Stimulated activated naive CD8-positive, alpha-beta T cell treated with anti-CD3 and anti-CD28 coated beads, Interleukin-15, Interleukin-2, amounts not matched to agents 100 ng/mL and 50 ng/mL, for 24 hours (primary cell): ENCODE data around the gene ABCA2.

Experiments
- H3K27ac Mint-ChIP-seq: one replicate; pipeline ENCODE4 v1.8.0; 2021; ENCODE audit warnings: mild to moderate bottlenecking, mixed read lengths
- H3K27me3 Mint-ChIP-seq: one replicate; pipeline ENCODE4 v1.8.0; 2021; ENCODE audit warnings: mixed read lengths
- H3K36me3 Mint-ChIP-seq: one replicate; pipeline ENCODE4 v1.8.0; 2021; ENCODE audit warnings: low read depth, mixed read lengths
- H3K4me1 Mint-ChIP-seq: one replicate; pipeline ENCODE4 v1.8.0; 2021; ENCODE audit warnings: low read depth, mixed read lengths
- H3K4me3 Mint-ChIP-seq: one replicate; pipeline ENCODE4 v1.8.0; 2021; ENCODE audit warnings: mild to moderate bottlenecking, mixed read lengths
- H3K9me3 Mint-ChIP-seq: one replicate; pipeline ENCODE4 v1.8.0; 2021; ENCODE audit warnings: mixed read lengths

Gene ABCA2, protein sequence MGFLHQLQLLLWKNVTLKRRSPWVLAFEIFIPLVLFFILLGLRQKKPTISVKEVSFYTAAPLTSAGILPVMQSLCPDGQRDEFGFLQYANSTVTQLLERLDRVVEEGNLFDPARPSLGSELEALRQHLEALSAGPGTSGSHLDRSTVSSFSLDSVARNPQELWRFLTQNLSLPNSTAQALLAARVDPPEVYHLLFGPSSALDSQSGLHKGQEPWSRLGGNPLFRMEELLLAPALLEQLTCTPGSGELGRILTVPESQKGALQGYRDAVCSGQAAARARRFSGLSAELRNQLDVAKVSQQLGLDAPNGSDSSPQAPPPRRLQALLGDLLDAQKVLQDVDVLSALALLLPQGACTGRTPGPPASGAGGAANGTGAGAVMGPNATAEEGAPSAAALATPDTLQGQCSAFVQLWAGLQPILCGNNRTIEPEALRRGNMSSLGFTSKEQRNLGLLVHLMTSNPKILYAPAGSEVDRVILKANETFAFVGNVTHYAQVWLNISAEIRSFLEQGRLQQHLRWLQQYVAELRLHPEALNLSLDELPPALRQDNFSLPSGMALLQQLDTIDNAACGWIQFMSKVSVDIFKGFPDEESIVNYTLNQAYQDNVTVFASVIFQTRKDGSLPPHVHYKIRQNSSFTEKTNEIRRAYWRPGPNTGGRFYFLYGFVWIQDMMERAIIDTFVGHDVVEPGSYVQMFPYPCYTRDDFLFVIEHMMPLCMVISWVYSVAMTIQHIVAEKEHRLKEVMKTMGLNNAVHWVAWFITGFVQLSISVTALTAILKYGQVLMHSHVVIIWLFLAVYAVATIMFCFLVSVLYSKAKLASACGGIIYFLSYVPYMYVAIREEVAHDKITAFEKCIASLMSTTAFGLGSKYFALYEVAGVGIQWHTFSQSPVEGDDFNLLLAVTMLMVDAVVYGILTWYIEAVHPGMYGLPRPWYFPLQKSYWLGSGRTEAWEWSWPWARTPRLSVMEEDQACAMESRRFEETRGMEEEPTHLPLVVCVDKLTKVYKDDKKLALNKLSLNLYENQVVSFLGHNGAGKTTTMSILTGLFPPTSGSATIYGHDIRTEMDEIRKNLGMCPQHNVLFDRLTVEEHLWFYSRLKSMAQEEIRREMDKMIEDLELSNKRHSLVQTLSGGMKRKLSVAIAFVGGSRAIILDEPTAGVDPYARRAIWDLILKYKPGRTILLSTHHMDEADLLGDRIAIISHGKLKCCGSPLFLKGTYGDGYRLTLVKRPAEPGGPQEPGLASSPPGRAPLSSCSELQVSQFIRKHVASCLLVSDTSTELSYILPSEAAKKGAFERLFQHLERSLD (N-terminal part only)

DNA sequence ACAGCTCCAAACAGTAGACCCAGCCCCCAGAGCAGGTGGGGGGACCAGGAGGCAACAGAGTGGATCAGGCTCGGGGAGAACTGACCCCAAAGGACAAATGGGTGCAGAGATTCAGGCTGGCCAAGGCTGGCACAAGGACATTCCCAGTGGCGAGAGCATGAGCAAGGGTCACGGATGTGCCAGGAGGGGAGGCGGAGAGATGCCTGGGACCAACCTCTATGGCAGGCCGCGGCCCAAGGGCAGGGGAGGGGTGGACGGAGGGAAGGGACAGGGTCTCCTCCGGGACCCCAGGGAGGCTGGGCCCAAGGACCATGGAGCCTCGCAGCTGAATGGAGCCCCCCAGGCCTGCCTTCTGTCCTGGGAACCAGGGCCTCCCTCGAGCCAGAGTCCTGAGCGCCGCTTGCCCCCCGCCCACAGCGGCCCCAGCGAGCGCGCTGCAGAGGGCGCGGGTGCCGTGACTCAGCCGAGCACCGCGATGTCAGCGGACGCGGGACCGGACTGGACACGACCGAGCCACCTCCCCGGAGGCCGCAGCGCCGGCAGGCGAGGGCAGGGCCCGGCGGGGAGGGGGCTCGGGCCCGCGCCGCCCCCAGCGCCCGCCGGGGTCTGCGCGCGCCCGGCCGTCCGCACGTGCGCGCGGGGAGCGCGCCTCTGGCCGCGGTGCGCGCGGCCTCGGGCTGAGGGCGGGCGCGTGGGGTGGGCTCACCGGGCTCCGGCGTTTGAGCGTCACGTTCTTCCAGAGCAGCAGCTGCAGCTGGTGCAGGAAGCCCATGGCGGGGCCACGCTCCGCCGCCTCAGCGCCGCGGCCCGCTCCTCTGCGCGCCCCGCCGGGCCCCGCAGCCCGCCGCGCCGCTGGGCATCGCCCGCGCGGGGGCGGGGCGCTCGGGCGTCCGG lies at the start of gene ABCA2:
Gene ABCA2, minus strand, starts transcription at position 869 of the 894 bp plus-strand sequence. Its CDS starts 97 bp downstream, at position 772.
- peaks cover 36% of the 10 kb centered on the region for H3K4me1 Mint-ChIP-seq
- no peaks in the 10 kb centered on the region for H3K9me3 Mint-ChIP-seq
- H3K4me3 Mint-ChIP-seq: peak within 1 kb of the TSS; percentile 76
- H3K36me3 Mint-ChIP-seq: no peaks in the 10 kb centered on the region
- H3K27ac Mint-ChIP-seq: peak within 1 kb of the TSS; percentile 18
- no peaks in the 10 kb centered on the region for H3K27me3 Mint-ChIP-seq

DNA sequence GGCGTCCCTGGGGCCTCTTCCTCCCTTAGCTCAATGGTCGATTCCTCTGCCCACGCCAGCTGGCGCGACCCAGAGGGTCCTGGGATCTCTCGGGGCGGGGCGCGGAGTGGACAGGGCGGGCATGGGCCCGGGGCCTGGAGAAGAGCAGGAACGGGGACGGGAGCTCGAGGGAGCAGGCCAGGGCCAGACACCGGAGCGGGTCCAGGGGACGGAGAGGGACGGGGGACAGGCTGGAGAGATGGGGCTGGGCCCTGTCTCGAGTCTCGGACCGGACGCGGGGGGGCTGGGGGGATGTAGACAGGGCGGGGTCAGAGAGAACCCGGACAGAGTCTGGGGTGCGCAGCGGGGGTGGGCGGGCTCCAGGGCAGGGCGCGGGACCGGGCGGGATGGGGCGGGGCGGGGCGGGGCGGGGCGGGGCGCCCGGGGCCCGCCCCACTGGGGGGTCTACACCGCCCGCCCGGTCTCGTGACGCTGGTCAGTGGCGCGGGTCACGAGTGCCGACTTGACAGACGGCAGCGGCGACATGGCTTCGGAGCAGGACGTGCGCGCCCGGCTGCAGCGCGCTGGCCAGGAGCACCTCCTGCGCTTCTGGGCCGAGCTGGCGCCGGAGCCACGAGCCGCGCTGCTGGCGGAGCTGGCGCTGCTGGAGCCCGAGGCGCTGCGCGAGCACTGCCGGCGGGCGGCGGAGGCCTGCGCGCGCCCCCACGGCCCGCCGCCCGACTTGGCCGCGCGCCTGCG lies 49.1 kb upstream of the ABCA2 start, which contains the start of gene UAP1L1:
Gene UAP1L1, plus strand, starts transcription at position 508 of the 738 bp plus-strand sequence. Its CDS starts 16 bp downstream, at position 524.
- Mint-ChIP-seq H3K9me3 (no peaks in the 10 kb centered on the region), H3K4me3 (peak within 1 kb of the TSS; percentile 74), H3K27ac (no peak within 1 kb of the TSS), H3K36me3 (no peaks in the 10 kb centered on the region), H3K27me3 (no peaks in the 10 kb centered on the region), H3K4me1 (no peaks in the 10 kb centered on the region)

DNA sequence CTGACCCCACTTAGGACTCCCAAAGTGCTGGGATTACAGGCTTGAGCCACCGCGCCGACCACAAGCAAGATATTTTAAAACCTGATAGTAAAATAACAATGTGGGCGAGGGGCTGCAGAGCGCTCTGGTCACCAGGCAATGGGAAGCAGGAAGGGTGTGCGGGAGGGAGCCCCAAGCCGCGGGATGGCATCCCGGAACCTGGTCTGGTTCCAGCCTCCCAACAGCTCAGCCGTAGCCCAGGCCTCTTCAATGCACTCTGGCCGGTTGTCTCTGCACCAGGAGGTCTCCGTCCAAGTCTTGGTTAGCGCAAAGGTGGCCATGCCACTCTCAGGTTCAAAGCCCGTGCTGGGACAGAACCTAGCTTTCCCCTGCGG lies 48.6 kb upstream of the ABCA2 start:
- Mint-ChIP-seq H3K4me3 (peak overlapping the region; percentile 50), H3K9me3 (no peaks in the 10 kb centered on the region), H3K27me3 (no peaks in the 10 kb centered on the region), H3K36me3 (no peaks in the 10 kb centered on the region), H3K27ac (no peak overlapping the region), H3K4me1 (no peaks in the 10 kb centered on the region)

DNA sequence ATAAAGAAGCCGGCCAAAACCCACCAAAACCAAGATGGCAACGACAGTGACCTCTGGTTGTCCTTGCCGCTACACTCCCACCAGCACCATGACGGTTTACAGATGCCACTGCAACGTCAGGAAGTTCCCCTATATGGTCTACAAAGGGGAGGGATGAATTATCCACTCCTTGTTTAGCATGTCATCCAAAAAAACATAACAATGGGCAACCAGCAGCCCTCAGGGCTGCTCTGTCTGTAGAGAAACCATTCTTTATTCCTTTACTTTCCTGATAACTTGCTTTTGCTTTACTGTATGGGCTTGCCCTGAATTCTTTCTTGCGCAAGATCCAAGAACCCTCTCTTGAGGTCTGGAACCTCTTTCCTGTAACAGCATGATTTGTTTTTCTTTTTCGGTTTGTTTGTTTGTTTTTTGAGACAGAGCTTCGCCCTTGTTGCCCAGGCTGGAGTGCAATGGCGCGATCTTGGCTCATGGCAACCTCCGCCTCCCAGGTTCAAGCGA lies 47.3 kb upstream of the ABCA2 start:
- no peak overlapping the region for H3K27ac Mint-ChIP-seq
- no peaks in the 10 kb centered on the region for H3K9me3 Mint-ChIP-seq

DNA sequence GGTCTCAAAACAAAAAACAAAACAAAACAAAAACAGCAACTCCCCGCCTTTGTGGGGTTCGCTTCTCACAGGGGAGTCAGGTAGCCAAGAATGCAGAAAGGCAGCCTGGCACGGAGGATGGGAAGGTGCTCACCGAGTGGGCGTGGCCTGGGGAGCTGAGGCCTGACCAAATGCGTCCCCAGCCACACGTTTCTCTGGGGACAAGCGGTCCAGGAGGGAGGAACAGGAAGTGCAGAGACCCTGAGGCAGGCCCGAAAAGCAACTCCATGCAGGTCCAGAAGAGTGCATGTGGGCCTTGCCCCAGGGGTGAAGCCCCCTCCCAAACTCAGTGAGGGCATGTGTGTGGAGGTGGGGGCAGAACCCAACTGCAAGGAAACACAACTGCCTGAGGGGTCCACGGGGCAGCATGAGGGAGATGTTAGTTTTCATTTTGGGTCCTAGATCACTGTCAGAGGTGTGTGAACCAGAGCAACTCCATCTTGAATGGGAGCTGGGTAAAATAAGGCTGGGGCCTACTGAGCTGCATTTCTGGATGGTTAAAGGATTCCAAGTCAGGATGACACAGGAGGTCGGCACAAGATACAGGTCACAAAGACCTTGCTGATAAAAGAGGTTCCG lies 46.7 kb upstream of the ABCA2 start:
- Mint-ChIP-seq H3K9me3 (no peaks in the 10 kb centered on the region), H3K27ac (no peak overlapping the region), H3K27me3 (no peaks in the 10 kb centered on the region), H3K4me1 (peaks cover 7% of the 10 kb centered on the region), H3K4me3 (no peak overlapping the region), H3K36me3 (no peaks in the 10 kb centered on the region)

More for the DNA sequence above, 47.3 kb upstream of the ABCA2 start:
- Mint-ChIP-seq H3K4me1 (peaks cover 7% of the 10 kb centered on the region), H3K27me3 (no peaks in the 10 kb centered on the region), H3K4me3 (no peak overlapping the region), H3K36me3 (no peaks in the 10 kb centered on the region)

DNA sequence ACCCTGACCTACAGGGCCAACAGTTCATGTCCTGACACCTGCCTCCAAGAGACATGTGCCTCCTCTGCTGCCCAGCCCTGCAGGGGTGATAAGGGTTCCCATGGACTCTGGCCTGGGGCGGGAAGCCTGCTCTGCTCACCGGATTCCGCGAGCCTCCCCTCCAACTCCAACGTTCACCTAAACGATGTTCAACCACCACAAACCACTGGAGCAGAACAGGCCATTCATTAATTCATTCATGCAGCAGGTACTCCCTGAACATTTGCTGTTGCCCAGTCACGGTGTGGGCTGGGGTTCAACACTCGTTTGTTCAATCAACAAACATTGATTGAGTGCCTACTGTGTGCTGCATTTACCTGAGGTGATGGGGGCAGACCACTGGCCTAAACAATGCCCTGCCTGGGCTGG lies 46.0 kb upstream of the ABCA2 start:
- H3K4me3 Mint-ChIP-seq: no peak overlapping the region
- H3K9me3 Mint-ChIP-seq: no peaks in the 10 kb centered on the region
- no peak overlapping the region for H3K27ac Mint-ChIP-seq
- H3K4me1 Mint-ChIP-seq: peaks cover 7% of the 10 kb centered on the region
- no peaks in the 10 kb centered on the region for H3K36me3 Mint-ChIP-seq
- H3K27me3 Mint-ChIP-seq: no peaks in the 10 kb centered on the region

DNA sequence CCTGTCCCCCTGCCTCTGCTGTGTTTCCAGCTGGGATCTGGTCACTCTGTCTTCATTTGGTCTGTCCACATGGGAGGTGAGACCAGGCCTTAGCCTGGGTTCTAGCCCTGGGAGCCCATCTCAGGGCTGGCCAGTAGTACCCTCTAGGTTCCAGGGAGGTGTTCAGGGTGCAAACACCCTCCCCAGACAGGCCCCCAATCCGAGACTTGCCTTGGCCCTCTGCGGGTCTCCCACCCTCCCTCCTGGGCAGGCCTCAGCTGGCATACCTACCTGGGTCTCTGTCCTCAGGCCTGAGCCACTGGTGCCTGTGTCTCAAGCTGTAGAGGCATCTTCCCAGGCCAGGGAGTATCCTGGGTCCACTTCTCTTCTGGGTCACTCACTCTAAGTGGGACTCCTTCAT lies 43.2 kb upstream of the ABCA2 start:
- Mint-ChIP-seq H3K27ac (peak overlapping the region; percentile 69), H3K36me3 (no peaks in the 10 kb centered on the region), H3K4me1 (peaks cover 12% of the 10 kb centered on the region), H3K4me3 (peak overlapping the region; percentile 68), H3K27me3 (no peaks in the 10 kb centered on the region), H3K9me3 (no peaks in the 10 kb centered on the region)

DNA sequence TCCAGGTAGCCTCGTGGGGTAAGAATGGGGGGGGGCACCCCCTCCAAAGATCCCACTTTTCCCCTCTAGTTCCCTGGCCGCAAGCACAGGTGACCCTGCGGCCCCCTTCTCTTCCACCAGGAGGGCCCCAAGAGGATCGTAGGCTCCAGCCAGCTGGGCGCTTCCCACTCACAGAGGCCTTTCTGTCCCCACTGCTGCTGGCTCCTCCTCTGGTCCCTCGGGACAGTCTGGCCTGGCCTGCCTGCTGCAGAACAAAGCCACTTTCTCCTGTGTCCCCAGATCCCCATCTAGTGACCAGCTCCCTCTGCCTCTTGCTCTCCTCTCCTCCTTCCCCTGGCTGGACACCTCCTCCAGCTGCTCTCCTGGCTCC lies 42.9 kb upstream of the ABCA2 start:
- Mint-ChIP-seq H3K4me3 (peak overlapping the region; percentile 68), H3K27ac (peak overlapping the region; percentile 69), H3K36me3 (no peaks in the 10 kb centered on the region), H3K27me3 (no peaks in the 10 kb centered on the region), H3K9me3 (no peaks in the 10 kb centered on the region), H3K4me1 (peaks cover 12% of the 10 kb centered on the region)

DNA sequence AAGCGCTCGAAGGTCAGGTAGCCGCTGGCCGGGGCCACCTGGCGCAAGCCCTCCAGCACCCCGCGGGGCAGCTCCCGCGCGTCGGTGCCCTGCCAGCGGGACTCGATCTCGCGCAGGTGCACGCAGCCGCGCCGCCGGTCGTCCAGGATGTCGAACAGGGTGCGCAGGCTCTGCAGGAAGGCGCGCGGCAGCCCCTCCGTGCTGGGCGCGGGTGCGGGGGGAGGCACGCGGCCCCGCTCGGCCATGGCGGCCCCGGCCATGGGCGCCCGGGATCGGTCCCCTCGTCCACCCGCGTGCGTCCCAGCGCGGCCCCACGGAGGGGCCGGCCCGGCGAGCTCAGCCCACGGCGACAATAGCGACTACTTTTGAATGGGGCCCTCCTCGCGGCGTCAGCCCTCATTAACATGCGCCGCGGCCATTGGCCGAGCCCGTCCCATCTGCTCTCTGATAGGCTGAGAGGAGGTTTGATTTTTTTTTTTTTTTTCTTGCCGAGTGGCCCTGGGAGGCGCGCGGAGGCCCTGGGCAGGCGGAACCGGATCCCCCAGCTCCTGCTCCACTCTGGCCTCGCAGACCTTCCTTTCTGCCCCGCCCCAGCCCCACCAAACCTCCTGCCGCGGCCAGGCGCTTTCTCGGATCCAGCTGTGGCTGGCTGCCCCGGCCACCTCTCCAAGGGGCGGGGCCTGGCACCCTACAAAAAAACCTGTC lies 42.3 kb upstream of the ABCA2 start, which contains the start of gene SAPCD2:
Gene SAPCD2, minus strand, starts transcription at position 357 of the 705 bp plus-strand sequence. Its CDS starts 97 bp downstream, at position 260.
- H3K4me3 Mint-ChIP-seq: peak within 1 kb of the TSS; percentile 68
- H3K4me1 Mint-ChIP-seq: peaks cover 12% of the 10 kb centered on the region
- peak within 1 kb of the TSS; percentile 69 for H3K27ac Mint-ChIP-seq
- H3K27me3 Mint-ChIP-seq: no peaks in the 10 kb centered on the region
- H3K36me3 Mint-ChIP-seq: no peaks in the 10 kb centered on the region
- H3K9me3 Mint-ChIP-seq: no peaks in the 10 kb centered on the region

DNA sequence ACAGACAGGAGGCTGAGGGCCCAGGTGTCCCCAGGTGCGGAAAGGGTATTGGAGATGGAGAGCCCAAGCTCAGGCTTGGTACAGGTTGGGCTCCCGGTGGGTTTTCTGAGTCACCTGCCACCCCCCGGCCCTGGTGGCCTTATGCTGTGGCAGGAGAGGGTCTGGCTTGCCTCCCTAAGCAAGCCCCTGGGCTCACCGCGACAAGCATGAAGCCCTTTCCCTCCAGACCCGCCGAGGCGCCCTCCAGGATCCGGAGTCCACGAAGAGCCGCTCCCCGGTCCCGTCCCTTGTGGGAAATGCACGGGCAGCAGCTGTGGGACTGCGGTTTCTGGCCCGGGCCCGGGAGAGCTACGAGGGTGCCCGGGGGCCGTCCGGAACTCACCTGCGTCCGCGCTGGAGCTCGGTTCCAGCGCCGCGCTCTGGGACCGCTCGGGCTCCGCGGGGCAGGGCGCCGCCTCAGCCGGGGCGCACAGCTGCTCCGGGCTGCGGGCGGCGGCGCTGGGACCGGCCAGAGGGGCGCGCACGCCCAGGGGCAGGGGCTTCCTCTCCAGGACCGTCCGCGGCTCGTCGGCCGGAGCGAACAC lies 41.6 kb upstream of the ABCA2 start:
- Mint-ChIP-seq H3K4me1 (peaks cover 12% of the 10 kb centered on the region), H3K4me3 (peak overlapping the region; percentile 63), H3K27me3 (no peaks in the 10 kb centered on the region), H3K36me3 (no peaks in the 10 kb centered on the region), H3K9me3 (no peaks in the 10 kb centered on the region), H3K27ac (no peak overlapping the region)

DNA sequence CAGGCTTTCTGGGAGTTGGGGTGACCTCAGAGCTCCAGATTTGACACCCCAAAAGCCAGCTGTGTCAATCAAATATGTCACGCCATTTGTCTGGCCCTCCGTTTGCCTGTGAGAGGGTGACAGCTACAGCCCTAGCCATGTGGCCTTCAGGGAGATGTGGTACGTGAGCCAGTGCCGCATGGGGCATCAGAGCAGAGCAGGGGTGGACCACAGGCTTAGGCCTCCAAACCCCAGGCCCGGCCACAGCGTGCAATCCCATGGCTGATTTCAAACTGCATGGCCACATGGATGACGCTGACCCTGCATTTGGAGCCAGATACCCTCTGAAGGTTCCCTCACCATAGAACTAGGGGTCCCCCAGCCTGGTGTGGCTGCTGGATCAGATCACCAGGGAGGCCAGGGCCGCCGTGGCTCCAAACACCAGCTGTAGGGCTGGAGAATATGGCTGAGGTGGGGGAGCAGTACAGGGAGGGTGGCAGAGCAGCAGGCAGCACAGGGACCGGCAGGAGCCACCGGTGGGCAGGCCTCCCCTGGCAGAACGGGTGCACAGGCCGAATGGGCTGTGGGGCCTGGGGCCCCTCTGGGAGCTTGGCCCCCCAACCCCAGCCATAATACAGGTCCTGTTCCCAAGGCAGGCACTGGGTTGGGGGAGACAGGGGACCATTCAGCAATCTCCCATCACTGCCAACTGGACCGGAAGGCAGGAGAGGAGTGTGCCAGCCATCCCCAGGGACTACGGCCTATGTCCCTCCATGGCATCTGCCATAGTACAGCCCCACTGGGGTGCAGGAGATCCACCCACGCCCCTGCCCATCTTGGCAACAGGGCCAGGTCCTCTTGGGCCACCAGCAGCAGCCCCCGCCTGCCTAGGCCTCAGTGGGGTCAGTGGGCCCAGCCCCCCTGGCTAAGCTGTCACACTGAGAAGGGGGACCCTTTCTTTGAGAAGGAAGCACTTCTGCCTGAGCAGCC lies 40.8 kb upstream of the ABCA2 start:
- H3K9me3 Mint-ChIP-seq: no peaks in the 10 kb centered on the region
- peak overlapping the region; percentile 63 for H3K4me3 Mint-ChIP-seq
- no peak overlapping the region for H3K27ac Mint-ChIP-seq
- H3K4me1 Mint-ChIP-seq: peaks cover 12% of the 10 kb centered on the region
- H3K27me3 Mint-ChIP-seq: no peaks in the 10 kb centered on the region
- no peaks in the 10 kb centered on the region for H3K36me3 Mint-ChIP-seq
